CD4-positive, alpha-beta T cell treated with Interleukin-4 for 1 hour (primary cell): ENCODE measurements around the gene WNK2.

Experiments
- DNase-seq, 2 donors: peaks; one replicate each; pipeline ENCODE4 v3.0.0-alpha.2; 2020 to 2022

WNK2 gene

GRCh38 chr9:93164085-93164484 lies 19.9 kb upstream of the WNK2 start:
- no peak for DNase-seq

GRCh38 chr9:93166699-93167098 lies 17.2 kb upstream of the WNK2 start:
- no peak for DNase-seq

GRCh38 chr9:93167185-93167584 lies 16.8 kb upstream of the WNK2 start:
- DNase-seq = no peak

GRCh38 chr9:93167838-93168237 lies 16.1 kb upstream of the WNK2 start:
- no peak for DNase-seq

- DNase-seq = no peak
These were observed 15.4 kb upstream of the WNK2 start for GRCh38 chr9:93168581-93168980.

GRCh38 chr9:93169444-93169843 lies 14.5 kb upstream of the WNK2 start:
- DNase-seq = no peak

- no peak for DNase-seq
These were observed 13.4 kb upstream of the WNK2 start for GRCh38 chr9:93170571-93170970.

- DNase-seq = no peak
These were observed 12.5 kb upstream of the WNK2 start for GRCh38 chr9:93171261-93171990.

- DNase-seq = no peak
These were observed 11.1 kb upstream of the WNK2 start for GRCh38 chr9:93172666-93173364.

GRCh38 chr9:93173365-93174051 lies 10.4 kb upstream of the WNK2 start:
- DNase-seq = no peak

- DNase-seq = no peak
These were observed 9.0 kb upstream of the WNK2 start for GRCh38 chr9:93174976-93175375.

- DNase-seq = no peak
These were observed 6.3 kb upstream of the WNK2 start for GRCh38 chr9:93177676-93178075.

GRCh38 chr9:93178851-93179786 lies 4.8 kb upstream of the WNK2 start:
- no peak for DNase-seq

GRCh38 chr9:93180938-93181337 lies 3.0 kb upstream of the WNK2 start:
- DNase-seq = no peak

GRCh38 chr9:93181672-93182435 lies 2.1 kb upstream of the WNK2 start:
- DNase-seq = no peak

- DNase-seq = no peak
These were observed 1.4 kb upstream of the WNK2 start for GRCh38 chr9:93182572-93182971.

GRCh38 chr9:93183131-93183662 lies 742 bp upstream of the WNK2 start:
- DNase-seq = no peak

- DNase-seq = no peak
These were observed 710 bp downstream of the WNK2 start for GRCh38 chr9:93184432-93185265.

GRCh38 chr9:93185266-93186214 lies 1.6 kb downstream of the WNK2 start:
- no peak for DNase-seq
